Esophagus squamous epithelium (tissue), 5 donors: ENCODE results near the gene FERMT2. TPM values are rescaled to one million over a fixed set of nuclear protein-coding genes. Genes with fewer than 3 reads are reported as not detected.
"Not testable (repeated sequence)": the region's sequence is repeated elsewhere in the genome, so short reads cannot be mapped to it uniquely, and the experiment has no call there.

Experiments
- DNase-seq: peaks from one replicate; lab custom pipeline; 2025; lab: John Stamatoyannopoulos, UW
- H3K27ac ChIP-seq, 4 donors: fragments of 200-600 bp; sonication (generic); one replicate each; pipeline ENCODE4 v1.5.1; 2016 to 2019; ENCODE audit warnings: mild to moderate bottlenecking in 1 of 4
- H3K27me3 ChIP-seq, 4 donors: fragments of 200-600 bp; sonication (generic); 1 replicate in 3 of 4; 2 replicates in 1 of 4; pipeline versions ENCODE4 v1.5.1 to v1.6.0; 2017 to 2021; ENCODE audit warnings: antibody characterized with exemption in 1 of 4
- H3K36me3 ChIP-seq, 3 donors: fragments of 200-600 bp; sonication (generic); one replicate each; pipeline ENCODE4 v1.5.1; 2016 to 2019
- H3K4me1 ChIP-seq, 3 donors: fragments of 200-600 bp; sonication (generic); one replicate each; pipeline ENCODE4 v1.5.1; 2017 to 2019
- H3K4me3 ChIP-seq, 4 donors: fragments of 200-600 bp; sonication (generic); 1 replicate in 3 of 4; 2 replicates in 1 of 4; pipeline ENCODE4 v1.5.1; 2016 to 2019; ENCODE audit warnings: mild to moderate bottlenecking in 2 of 4, moderate library complexity in 1 of 4
- H3K9me3 ChIP-seq, 3 donors: fragments of 200-600 bp; sonication (generic); one replicate each; pipeline ENCODE4 v1.5.1; 2016 to 2019
- POLR2A ChIP-seq, 4 donors: fragments of 450-650 bp; IDR thresholded peaks; one replicate each; pipeline ENCODE4 v1.6.1; 2017; ENCODE audit warnings: antibody characterized with exemption in 4 of 4, mild to moderate bottlenecking in 4 of 4, moderate library complexity in 3 of 4
- WGBS, 2 donors: methylation state at CpG; one replicate each; pipeline ENCODE4 v1.1.5; 2018; 5-methylcytosine and 5-hydroxymethylcytosine counted together
- intact Hi-C: fragments of 100-400 bp; cut with DNase I; formaldehyde crosslinking; loops from one replicate; pipeline ENCODE4 v1.15.0; 2022
- total RNA-seq, 4 donors: library from RNA; depleted of rRNA; stranded (reverse); fragments of >200 nt; gene quantifications; one replicate each; pipeline ENCODE4 v1.1.0, GENCODE V29; 2016
- TF ChIP-seq, protein P1 (sequence below), 6 experiments: fragments of 450-650 bp in 4 of 6; fragments of 200-600 bp in 2 of 6; sonication (generic) in 2 of 6; IDR thresholded peaks; one replicate each; pipeline ENCODE4 v1.5.1; 2016 to 2019; ENCODE audit warnings: antibody characterized with exemption in 6 of 6, mild to moderate bottlenecking in 4 of 6, moderate library complexity in 4 of 6
- donor health status: DM: yes; HTN: yes; CAD: no.

The FERMT2 gene
- total RNA-seq, 4 donors from 2014 or later, result 1.7 to 72.1 (median 14.4) TPM

DNA sequence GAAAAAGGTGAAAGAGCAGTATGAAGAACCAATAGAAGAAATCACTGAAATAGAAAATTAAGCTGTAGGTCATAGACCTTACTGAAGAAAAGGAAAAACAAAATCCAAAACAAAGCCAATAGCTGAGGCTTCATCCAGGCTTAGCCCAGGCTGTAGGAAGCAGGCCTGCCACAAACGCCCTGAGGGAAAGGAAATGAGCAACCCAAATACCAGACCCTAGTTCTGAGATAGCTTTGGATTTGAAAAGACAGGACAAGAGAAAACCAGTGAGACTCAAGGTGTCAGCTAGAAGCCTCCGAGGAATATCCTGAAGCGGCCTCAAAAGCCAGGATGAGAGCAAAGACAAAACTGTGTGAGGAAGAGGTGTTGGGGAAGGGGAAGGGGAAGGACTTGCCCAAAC, 79.2 kb downstream of the FERMT2 start:
- TF ChIP-seq POLR2A (IDR thresholded peaks at IDR 0.05), result no peak
- TF ChIP-seq, protein P1, sequence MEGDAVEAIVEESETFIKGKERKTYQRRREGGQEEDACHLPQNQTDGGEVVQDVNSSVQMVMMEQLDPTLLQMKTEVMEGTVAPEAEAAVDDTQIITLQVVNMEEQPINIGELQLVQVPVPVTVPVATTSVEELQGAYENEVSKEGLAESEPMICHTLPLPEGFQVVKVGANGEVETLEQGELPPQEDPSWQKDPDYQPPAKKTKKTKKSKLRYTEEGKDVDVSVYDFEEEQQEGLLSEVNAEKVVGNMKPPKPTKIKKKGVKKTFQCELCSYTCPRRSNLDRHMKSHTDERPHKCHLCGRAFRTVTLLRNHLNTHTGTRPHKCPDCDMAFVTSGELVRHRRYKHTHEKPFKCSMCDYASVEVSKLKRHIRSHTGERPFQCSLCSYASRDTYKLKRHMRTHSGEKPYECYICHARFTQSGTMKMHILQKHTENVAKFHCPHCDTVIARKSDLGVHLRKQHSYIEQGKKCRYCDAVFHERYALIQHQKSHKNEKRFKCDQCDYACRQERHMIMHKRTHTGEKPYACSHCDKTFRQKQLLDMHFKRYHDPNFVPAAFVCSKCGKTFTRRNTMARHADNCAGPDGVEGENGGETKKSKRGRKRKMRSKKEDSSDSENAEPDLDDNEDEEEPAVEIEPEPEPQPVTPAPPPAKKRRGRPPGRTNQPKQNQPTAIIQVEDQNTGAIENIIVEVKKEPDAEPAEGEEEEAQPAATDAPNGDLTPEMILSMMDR (IDR thresholded peaks at IDR 0.05), result no peak
- H3K36me3 ChIP-seq, result peaks cover 0 to 43% (median 2%) of the 10 kb centered on the region in 3 donors

DNA sequence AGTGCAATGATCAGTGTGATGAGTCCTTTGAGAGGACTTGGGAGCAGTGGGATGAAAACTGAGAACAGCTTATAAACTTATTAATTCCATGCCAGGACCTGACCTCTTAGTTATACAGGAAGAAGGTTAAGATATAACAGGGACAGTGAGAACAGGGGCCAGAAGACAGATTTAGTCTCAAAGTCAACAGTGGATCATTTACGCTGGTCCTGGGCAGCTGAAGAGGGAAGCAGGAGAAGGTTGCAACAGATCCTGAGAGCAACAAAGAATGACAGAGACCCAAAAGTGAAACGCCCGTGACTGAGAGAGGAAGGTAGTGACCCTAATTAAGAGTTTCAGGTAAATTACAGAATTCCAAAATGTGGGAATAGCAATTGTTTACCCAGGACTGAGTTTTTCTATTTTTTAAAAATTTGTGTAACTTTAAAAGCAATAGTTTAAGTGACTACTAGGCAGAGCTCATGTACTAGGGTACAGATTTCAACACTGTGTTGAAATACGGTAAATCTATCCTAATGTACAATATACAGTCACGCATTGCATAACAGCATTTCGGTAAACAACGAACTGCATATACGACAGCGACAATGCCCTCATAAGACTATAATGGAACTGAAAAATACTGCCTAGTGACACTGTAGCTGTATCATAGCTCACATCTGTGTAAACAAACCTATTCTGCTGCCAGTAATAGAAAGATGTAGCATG, 81.8 kb downstream of the FERMT2 start:
- Histone ChIP-seq H3K4me1 (peaks cover 0 to 10% (median 3%) of the 10 kb centered on the region in 3 donors), H3K27ac (no peak overlapping the region), H3K9me3 (no peaks in the 10 kb centered on the region), H3K27me3 (no peaks in the 10 kb centered on the region), H3K36me3 (peaks cover 0 to 53% (median 2%) of the 10 kb centered on the region in 3 donors), H3K4me3 (no peak overlapping the region)
- TF ChIP-seq POLR2A (IDR thresholded peaks at IDR 0.05), result no peak
- TF ChIP-seq, protein P1 (IDR thresholded peaks at IDR 0.05), result no peak
- intact Hi-C loops, result no loop called here
- DNase-seq, result no peak
- WGBS, 2 donors, result 85 to 92% methylated on average over 9 of the region's 9 CpGs

More for the DNA sequence above, 79.2 kb downstream of the FERMT2 start:
- Histone ChIP-seq H3K4me1 (peaks cover 0 to 20% (median 3%) of the 10 kb centered on the region in 3 donors), H3K27ac (no peak overlapping the region), H3K27me3 (no peaks in the 10 kb centered on the region), H3K4me3 (no peak overlapping the region), H3K9me3 (no peaks in the 10 kb centered on the region)
- WGBS, 2 donors, result 70 to 81% methylated on average over 3 of the region's 3 CpGs
- no peak for DNase-seq
- intact Hi-C loops, result no loop called here

DNA sequence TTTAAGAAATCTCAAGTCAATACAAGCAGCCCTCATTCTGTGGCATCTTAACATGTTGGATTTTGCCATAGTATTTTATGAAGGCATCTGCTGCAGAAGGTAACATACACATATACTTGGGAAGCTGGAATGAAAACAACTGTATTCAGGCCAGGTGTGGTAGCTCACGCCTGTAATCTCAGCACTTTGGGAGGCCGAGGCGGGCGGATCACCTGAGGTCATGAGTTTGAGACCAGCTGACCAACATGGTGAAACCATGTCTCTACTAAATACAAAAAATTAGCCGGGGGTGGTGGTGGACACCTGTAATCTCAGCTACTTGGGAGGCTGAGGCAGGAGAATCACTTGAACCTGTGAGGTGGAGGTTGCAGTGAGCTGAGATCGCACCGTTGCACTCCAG, 86.0 kb downstream of the FERMT2 start:
- 90 to 91% methylated on average over 7 of the region's 7 CpGs for WGBS, 2 donors
- H3K27ac ChIP-seq, intact Hi-C loops, H3K4me3 ChIP-seq, H3K9me3 ChIP-seq, H3K27me3 ChIP-seq, H3K4me1 ChIP-seq, DNase-seq: not testable (repeated sequence)
- H3K36me3 ChIP-seq, result peaks cover 0 to 25% (median 0%) of the 10 kb centered on the region in 3 donors

DNA sequence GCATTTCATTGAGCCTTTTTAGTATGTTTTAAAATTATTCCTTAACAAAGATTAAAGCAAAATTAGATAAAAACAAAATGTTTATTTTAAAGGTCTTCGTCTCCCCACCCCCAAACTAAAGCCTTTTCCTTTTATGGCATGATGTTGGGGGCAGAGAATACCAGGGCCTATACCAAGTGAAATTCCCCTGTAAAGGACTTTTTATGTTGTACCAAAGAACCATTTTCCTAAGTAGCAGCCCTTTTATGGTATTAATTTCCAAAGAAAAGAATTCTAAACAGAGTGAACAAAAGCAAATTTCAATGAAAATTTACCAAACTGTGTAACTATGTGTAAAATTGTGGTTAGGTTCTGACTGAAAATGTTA, 87.5 kb downstream of the FERMT2 start:
- H3K27me3 ChIP-seq, result no peaks in the 10 kb centered on the region
- DNase-seq, result no peak
- WGBS, 2 donors, result 68% methylated on average over 1 of the region's 1 CpG
- TF ChIP-seq, protein P1 (IDR thresholded peaks at IDR 0.05), result no peak
- no peak for TF ChIP-seq POLR2A (IDR thresholded peaks at IDR 0.05)
- peaks cover 0 to 31% (median 9%) of the 10 kb centered on the region in 3 donors for H3K36me3 ChIP-seq
- no peaks in the 10 kb centered on the region for H3K9me3 ChIP-seq
- peak overlapping the region in 1 of 4 donors; percentile 1 for H3K27ac ChIP-seq
- no peak overlapping the region for H3K4me3 ChIP-seq
- intact Hi-C loops, result no loop called here
- H3K4me1 ChIP-seq, result no peaks in the 10 kb centered on the region

DNA sequence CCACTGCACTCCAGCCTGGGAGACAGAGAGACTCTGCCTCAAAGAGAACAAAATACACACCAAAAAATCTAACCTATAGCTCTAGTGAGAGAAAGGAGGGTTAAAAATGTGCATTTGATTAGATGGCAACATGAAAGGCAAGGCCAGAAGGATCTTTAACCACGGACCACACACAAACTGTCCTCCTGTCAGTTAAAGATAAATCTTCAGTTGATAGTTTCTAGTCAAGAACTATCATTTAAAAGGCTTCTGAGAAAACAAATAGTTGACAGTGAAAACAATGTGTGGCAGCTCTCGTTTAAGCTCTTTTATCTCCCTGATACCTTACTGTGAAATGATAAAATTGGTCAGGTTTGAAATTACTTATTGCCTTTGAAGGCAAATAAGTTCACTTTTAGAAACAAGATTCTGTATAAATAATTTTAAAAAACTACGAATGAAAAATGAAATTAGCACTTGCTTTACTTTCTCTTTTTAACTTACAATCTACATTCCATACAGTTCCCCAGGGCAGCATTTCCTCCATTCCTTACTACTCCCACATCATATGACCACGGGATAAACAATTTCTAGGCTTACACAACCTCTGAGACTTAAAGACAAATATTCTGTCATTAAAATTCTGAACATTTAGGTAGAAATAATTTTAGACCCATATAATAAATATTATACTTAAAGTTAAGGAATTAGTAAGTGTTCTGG, 88.1 kb downstream of the FERMT2 start:
- H3K27me3 ChIP-seq, result no peaks in the 10 kb centered on the region
- intact Hi-C loops, result no loop called here
- TF ChIP-seq, protein P1 (IDR thresholded peaks at IDR 0.05), result no peak
- no peak for TF ChIP-seq POLR2A (IDR thresholded peaks at IDR 0.05)
- 38 to 40% methylated on average over 4 of the region's 4 CpGs for WGBS, 2 donors
- no peak overlapping the region for H3K4me3 ChIP-seq
- no peaks in the 10 kb centered on the region for H3K4me1 ChIP-seq
- peaks cover 0 to 36% (median 11%) of the 10 kb centered on the region in 3 donors for H3K36me3 ChIP-seq
- no peak for DNase-seq
- H3K27ac ChIP-seq, result peak overlapping the region in 2 of 4 donors; percentile 1 to 16
- H3K9me3 ChIP-seq, result no peaks in the 10 kb centered on the region
